OCI-LY3 (cell line): ENCODE data around the gene CCR7.
"Not testable (repeated sequence)": the region's sequence is repeated elsewhere in the genome, so short reads cannot be mapped to it uniquely, and the experiment has no call there.

Experiments used
- H2AFZ ChIP-seq: fragments of 200-600, 300-600 bp; shearing (Covaris generic); 2 replicates; pipeline ENCODE4 v1.6.0; 2014; ENCODE audit warnings: antibody characterized with exemption, low read depth, low read length
- H3K27ac ChIP-seq: fragments of 200-600, 300-600 bp; sonication (generic); 2 replicates; pipeline ENCODE4 v1.5.1; 2014; ENCODE audit warnings: mild to moderate bottlenecking, low read length, moderate library complexity, mixed read lengths
- H3K27me3 ChIP-seq: fragments of 200-600, 300-600 bp; sonication (generic); 2 replicates; pipeline ENCODE4 v1.6.1; 2014; ENCODE audit warnings: low read depth, low read length, mixed read lengths
- H3K36me3 ChIP-seq: fragments of 200-600, 300-600 bp; sonication (generic); replicated peaks from 2 replicates; pipeline ENCODE3; 2014; ENCODE audit warnings: low read depth, low read length, mixed read lengths
- H3K4me1 ChIP-seq: fragments of 300-600, 200-600 bp; sonication (generic); 2 replicates; pipeline ENCODE4 v1.6.1; 2014; ENCODE audit warnings: low read length, mixed read lengths
- H3K4me2 ChIP-seq: fragments of 200-600, 300-600 bp; sonication (generic); 2 replicates; pipeline ENCODE4 v1.6.1; 2014; ENCODE audit warnings: low read length, mixed read lengths
- H3K4me3 ChIP-seq: fragments of 300-600, 200-600 bp; sonication (generic); 2 replicates; pipeline ENCODE4 v1.5.1; 2014; ENCODE audit warnings: antibody characterized with exemption, mild to moderate bottlenecking, low read length, moderate library complexity
- H3K79me2 ChIP-seq: fragments of 300-600, 200-600 bp; shearing (Covaris generic); 2 replicates; pipeline ENCODE4 v1.6.1; 2014; ENCODE audit warnings: mild to moderate bottlenecking, low read length, mixed read lengths
- H3K9ac ChIP-seq: fragments of 300-600, 200-600 bp; shearing (Covaris generic); 2 replicates; pipeline ENCODE4 v1.6.0; 2014; ENCODE audit warnings: mild to moderate bottlenecking, low read length, moderate library complexity
- H3K9me3 ChIP-seq: fragments of 200-600, 300-600 bp; shearing (Covaris generic); 2 replicates; pipeline ENCODE4 v1.6.1; 2014; ENCODE audit warnings: low read length, mixed read lengths; ENCODE audit not compliant: insufficient read depth
- H4K20me1 ChIP-seq: fragments of 200-600, 300-600 bp; sonication (generic); 2 replicates; pipeline ENCODE4 v1.6.1; 2016; ENCODE audit warnings: low read length, mixed read lengths; ENCODE audit not compliant: insufficient read depth
- CTCF ChIP-seq: fragments of 200-600, 300-600 bp; sonication (generic); IDR thresholded peaks from 2 replicates; pipeline ENCODE4 v1.5.1; 2014; ENCODE audit warnings: antibody characterized with exemption, low read length, low read depth
- EZH2phosphoT487 ChIP-seq: fragments of 200-600 bp; shearing (Covaris generic); IDR thresholded peaks from 2 replicates; pipeline ENCODE4 v1.6.1; 2018; ENCODE audit warnings: antibody characterized with exemption, mixed run types, low read depth

The CCR7 gene

GRCh38 chr17:40576113-40576740 lies 11.0 kb upstream of the CCR7 start:
- Histone ChIP-seq H3K27me3 (peaks cover 3% of the 10 kb centered on the region; the same call in 1 of the 2 replicates), H3K4me2 (peak overlapping the region; percentile 35), H4K20me1 (no peaks in the 10 kb centered on the region), H3K4me3 (0 out of 2 replicates have a peak overlapping the region, but pooled peaks have one; percentile 11), H3K79me2 (peaks cover 3% of the 10 kb centered on the region; the same call in 1 of the 2 replicates), H3K27ac (no peak overlapping the region), H2AFZ (no peak overlapping the region), H3K9ac (no peak overlapping the region), H3K4me1 (peaks cover 41% of the 10 kb centered on the region), H3K9me3 (peaks cover 26% of the 10 kb centered on the region; the same call in 1 of the 2 replicates), H3K36me3 (peaks cover 12% of the 10 kb centered on the region)
- no peak for TF ChIP-seq CTCF
- TF ChIP-seq EZH2phosphoT487: no peak

DNA sequence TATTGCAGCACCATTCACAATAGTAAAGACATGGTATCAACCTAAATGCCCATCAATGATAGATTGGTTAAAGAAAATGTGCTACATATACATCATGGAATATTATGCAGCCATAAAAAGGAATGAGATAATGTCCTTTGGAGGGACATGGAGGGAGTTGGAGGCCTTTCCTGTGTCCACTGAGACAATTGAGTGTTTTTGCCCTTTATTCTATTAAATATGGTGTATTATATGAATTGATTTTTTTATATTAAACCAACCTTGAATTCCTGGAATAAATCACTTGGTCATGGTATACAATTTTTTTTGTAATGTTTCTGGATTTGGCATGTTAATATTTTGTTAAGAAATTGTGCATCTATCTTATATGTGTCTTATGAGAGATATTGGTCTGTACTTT lies 9.0 kb upstream of the CCR7 start:
- H3K79me2 ChIP-seq: peaks cover 3% of the 10 kb centered on the region; the same call in 1 of the 2 replicates
- peaks cover 36% of the 10 kb centered on the region for H3K4me1 ChIP-seq
- H3K27me3 ChIP-seq: peaks cover 3% of the 10 kb centered on the region; the same call in 1 of the 2 replicates
- peaks cover 12% of the 10 kb centered on the region for H3K36me3 ChIP-seq
- H4K20me1 ChIP-seq: no peaks in the 10 kb centered on the region
- no peak for TF ChIP-seq EZH2phosphoT487
- TF ChIP-seq CTCF: no peak
- H3K27ac ChIP-seq: no peak overlapping the region
- no peak overlapping the region for H3K4me3 ChIP-seq
- H3K9ac ChIP-seq: no peak overlapping the region
- H3K4me2 ChIP-seq: no peak overlapping the region
- H2AFZ ChIP-seq: no peak overlapping the region
- peaks cover 26% of the 10 kb centered on the region; the same call in 1 of the 2 replicates for H3K9me3 ChIP-seq

GRCh38 chr17:40572245-40572993 lies 7.1 kb upstream of the CCR7 start:
- Histone ChIP-seq H3K9me3 (peaks cover 30% of the 10 kb centered on the region; the same call in 1 of the 2 replicates), H3K36me3 (peaks cover 19% of the 10 kb centered on the region), H3K4me1 (peaks cover 27% of the 10 kb centered on the region)
- H3K9ac ChIP-seq, H2AFZ ChIP-seq, H3K4me2 ChIP-seq, H3K79me2 ChIP-seq, H3K27me3 ChIP-seq, H4K20me1 ChIP-seq, H3K4me3 ChIP-seq, H3K27ac ChIP-seq: not testable (repeated sequence)

GRCh38 chr17:40568074-40568836 lies 3.0 kb upstream of the CCR7 start:
- H3K27me3 ChIP-seq: no peaks in the 10 kb centered on the region
- peaks cover 37% of the 10 kb centered on the region for H3K79me2 ChIP-seq
- no peak overlapping the region for H3K4me3 ChIP-seq
- peaks cover 14% of the 10 kb centered on the region; the same call in 1 of the 2 replicates for H3K9me3 ChIP-seq
- no peak overlapping the region for H3K4me2 ChIP-seq
- no peak overlapping the region for H3K9ac ChIP-seq
- no peak overlapping the region for H2AFZ ChIP-seq
- peaks cover 31% of the 10 kb centered on the region for H3K36me3 ChIP-seq
- H3K4me1 ChIP-seq: peaks cover 24% of the 10 kb centered on the region
- TF ChIP-seq EZH2phosphoT487 (no peak), CTCF (no peak)
- peaks cover 7% of the 10 kb centered on the region; the same call in 1 of the 2 replicates for H4K20me1 ChIP-seq
- H3K27ac ChIP-seq: no peak overlapping the region
